Liver (tissue), 9 donors: ENCODE results near the gene UBE2Q2. TPM values are rescaled to one million over a fixed set of nuclear protein-coding genes. Genes with fewer than 3 reads are reported as not detected.

ENCODE experiments used
- DNase-seq: peaks from one replicate; pipeline ENCODE4 v3.0.0-alpha.2; 2017; ENCODE audit warnings: low spot score
- H3K27ac ChIP-seq, 2 donors: one replicate each; pipeline ENCODE4 v1.7.0; 2013; ENCODE audit warnings: inconsistent platforms in 2 of 2, low read length in 2 of 2, control low read depth in 1 of 2, low read depth in 1 of 2, mild to moderate bottlenecking in 1 of 2
- H3K27me3 ChIP-seq, 4 donors: one replicate each; pipeline versions ENCODE4 v1.6.1 to v1.7.0; 2013; ENCODE audit warnings: low read length in 3 of 4, inconsistent platforms in 1 of 4, mild to moderate bottlenecking in 1 of 4, moderate library complexity in 1 of 4; ENCODE audit not compliant: control insufficient read depth in 4 of 4, insufficient read depth in 4 of 4
- H3K36me3 ChIP-seq, 4 donors: one replicate each; pipeline versions ENCODE4 v1.6.1 to v1.7.0; 2013; ENCODE audit warnings: low read length in 3 of 4, mild to moderate bottlenecking in 3 of 4, low read depth in 1 of 4, moderate library complexity in 1 of 4; ENCODE audit not compliant: control insufficient read depth in 4 of 4, insufficient read depth in 3 of 4
- H3K4me1 ChIP-seq, 4 donors: one replicate each; pipeline versions ENCODE4 v1.6.1 to v1.7.0; 2013; ENCODE audit warnings: low read length in 3 of 4, mild to moderate bottlenecking in 3 of 4, moderate library complexity in 1 of 4; ENCODE audit not compliant: control insufficient read depth in 4 of 4, insufficient read depth in 4 of 4
- H3K4me3 ChIP-seq, 3 donors: one replicate each; pipeline versions ENCODE4 v1.6.1 to v1.7.0; 2013; ENCODE audit warnings: low read length in 3 of 3, control low read depth in 1 of 3, low read depth in 1 of 3, mild to moderate bottlenecking in 1 of 3
- H3K9ac ChIP-seq, 2 donors: one replicate each; pipeline ENCODE4 v1.7.0; 2013; ENCODE audit warnings: low read length in 2 of 2, mild to moderate bottlenecking in 2 of 2, moderate library complexity in 2 of 2, control low read depth in 1 of 2, low read depth in 1 of 2
- H3K9me3 ChIP-seq, 4 donors: one replicate each; pipeline versions ENCODE4 v1.6.1 to v1.7.0; 2013; ENCODE audit warnings: low read length in 3 of 4; ENCODE audit not compliant: control insufficient read depth in 4 of 4
- FOXA2 ChIP-seq: IDR thresholded peaks from 2 replicates; pipeline ENCODE4 v1.6.1; 2016; ENCODE audit warnings: antibody characterized with exemption
- GABPA ChIP-seq, 2 donors: IDR thresholded peaks in 1 of 2; conservative IDR thresholded peaks in 1 of 2; 2 replicates each; pipeline ENCODE4 v1.6.1; 2016; ENCODE audit warnings: antibody characterized with exemption in 2 of 2, mild to moderate bottlenecking in 1 of 2, moderate library complexity in 1 of 2
- HNF4A ChIP-seq, 2 donors: conservative IDR thresholded peaks; 2 replicates each; pipeline ENCODE4 v1.6.1; 2016; ENCODE audit warnings: antibody characterized with exemption in 2 of 2, mild to moderate bottlenecking in 2 of 2
- HNF4G ChIP-seq: IDR thresholded peaks from 2 replicates; pipeline ENCODE4 v1.6.1; 2016; ENCODE audit warnings: antibody characterized with exemption
- JUND ChIP-seq, 2 donors: IDR thresholded peaks; 2 replicates each; pipeline ENCODE4 v1.6.1; 2016; ENCODE audit warnings: antibody characterized with exemption in 2 of 2
- RAD21 ChIP-seq, 2 donors: IDR thresholded peaks; 2 replicates each; pipeline ENCODE4 v1.6.1; 2016; ENCODE audit warnings: antibody characterized with exemption in 2 of 2, mild to moderate bottlenecking in 2 of 2
- SP1 ChIP-seq: IDR thresholded peaks from 2 replicates; pipeline ENCODE4 v1.6.1; 2018; ENCODE audit warnings: antibody characterized with exemption, mild to moderate bottlenecking
- YY1 ChIP-seq: IDR thresholded peaks from 2 replicates; pipeline ENCODE4 v1.6.1; 2016; ENCODE audit warnings: antibody characterized with exemption, mild to moderate bottlenecking
- WGBS: extraction: QIAGEN DNeasy Blood & Tissue Kit; methylation state at CpG from one replicate; pipeline ENCODE4 v1.1.7; 2013; 5-methylcytosine and 5-hydroxymethylcytosine counted together
- polyA plus RNA-seq, 2 donors: library from polyadenylated mRNA; stranded (reverse) in 1 of 2; unstranded in 1 of 2; fragments of 200-250 nt in 1 of 2; fragments of >200 nt in 1 of 2; fragmentation: Nextera tagmentation in 1 of 2; extraction: Ambion mirVana in 1 of 2; gene quantifications; one replicate each; pipeline versions ENCODE4 v1.2.1 to v1.2.3, GENCODE V29; 2013 to 2015
- total RNA-seq, 2 donors: library from RNA; depleted of rRNA; stranded (reverse); fragments of >200 nt; gene quantifications; one replicate each; pipeline ENCODE4 v1.2.3, GENCODE V29; 2014
- TF ChIP-seq, protein P1 (sequence below): IDR thresholded peaks from 2 replicates; pipeline ENCODE4 v1.6.1; 2016; ENCODE audit warnings: antibody characterized with exemption
- TF ChIP-seq, protein P2 (sequence below): IDR thresholded peaks from 2 replicates; pipeline ENCODE4 v1.6.1; 2016; ENCODE audit warnings: antibody characterized with exemption, mild to moderate bottlenecking
- TF ChIP-seq, protein P3 (sequence below): IDR thresholded peaks from 2 replicates; pipeline ENCODE4 v1.6.1; 2016; ENCODE audit warnings: antibody characterized with exemption
- TF ChIP-seq, protein P4 (sequence below): IDR thresholded peaks from 2 replicates; pipeline ENCODE4 v1.6.1; 2016; ENCODE audit warnings: antibody characterized with exemption
- donor health status: healthy.
- donor health status: healthy.
- donor health status: healthy.
- donor health status: healthy.
- donor health status: healthy.

Gene UBE2Q2
- total and polyA plus RNA-seq, 4 donors: 2.4 to 14.4 (median 5.2) TPM

DNA sequence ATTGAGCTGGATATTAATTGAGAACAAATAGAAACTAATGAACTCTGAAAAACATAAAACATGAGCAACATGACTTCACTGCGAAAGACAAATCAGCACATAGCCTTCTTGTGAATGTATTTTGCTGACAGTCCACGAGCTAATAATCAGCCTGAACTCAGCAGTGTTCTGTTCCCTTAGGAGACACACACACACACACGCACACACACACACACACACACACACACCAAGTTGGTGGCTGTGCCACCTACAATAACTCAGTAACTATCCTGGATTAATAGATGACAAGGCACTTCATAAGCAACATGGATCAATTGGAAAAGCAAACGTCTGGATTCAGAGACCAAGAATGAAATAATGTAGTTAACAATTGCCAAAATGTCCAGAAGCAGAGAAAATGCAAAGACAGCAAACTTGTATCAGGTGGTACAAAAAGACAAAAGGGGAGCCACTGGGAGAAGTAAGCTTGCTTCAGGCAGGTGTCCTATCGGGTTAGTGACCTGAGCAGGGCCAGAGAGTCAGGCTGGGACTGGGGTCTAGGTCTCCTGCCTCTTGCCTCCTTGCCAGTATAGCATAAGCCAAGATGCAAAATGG is 20.5 kb upstream of the UBE2Q2 start:
- Histone ChIP-seq H3K27ac (no peak overlapping the region), H3K9me3 (no peaks in the 10 kb centered on the region), H3K27me3 (no peaks in the 10 kb centered on the region), H3K4me3 (no peak overlapping the region), H3K4me1 (no peaks in the 10 kb centered on the region), H3K36me3 (no peaks in the 10 kb centered on the region), H3K9ac (no peak overlapping the region)
- WGBS: 64% methylated on average over 5 of the region's 5 CpGs
- DNase-seq: no peak
- no peak for TF ChIP-seq FOXA2
- TF ChIP-seq, protein P1, sequence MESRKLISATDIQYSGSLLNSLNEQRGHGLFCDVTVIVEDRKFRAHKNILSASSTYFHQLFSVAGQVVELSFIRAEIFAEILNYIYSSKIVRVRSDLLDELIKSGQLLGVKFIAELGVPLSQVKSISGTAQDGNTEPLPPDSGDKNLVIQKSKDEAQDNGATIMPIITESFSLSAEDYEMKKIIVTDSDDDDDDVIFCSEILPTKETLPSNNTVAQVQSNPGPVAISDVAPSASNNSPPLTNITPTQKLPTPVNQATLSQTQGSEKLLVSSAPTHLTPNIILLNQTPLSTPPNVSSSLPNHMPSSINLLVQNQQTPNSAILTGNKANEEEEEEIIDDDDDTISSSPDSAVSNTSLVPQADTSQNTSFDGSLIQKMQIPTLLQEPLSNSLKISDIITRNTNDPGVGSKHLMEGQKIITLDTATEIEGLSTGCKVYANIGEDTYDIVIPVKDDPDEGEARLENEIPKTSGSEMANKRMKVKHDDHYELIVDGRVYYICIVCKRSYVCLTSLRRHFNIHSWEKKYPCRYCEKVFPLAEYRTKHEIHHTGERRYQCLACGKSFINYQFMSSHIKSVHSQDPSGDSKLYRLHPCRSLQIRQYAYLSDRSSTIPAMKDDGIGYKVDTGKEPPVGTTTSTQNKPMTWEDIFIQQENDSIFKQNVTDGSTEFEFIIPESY: no peak

DNA sequence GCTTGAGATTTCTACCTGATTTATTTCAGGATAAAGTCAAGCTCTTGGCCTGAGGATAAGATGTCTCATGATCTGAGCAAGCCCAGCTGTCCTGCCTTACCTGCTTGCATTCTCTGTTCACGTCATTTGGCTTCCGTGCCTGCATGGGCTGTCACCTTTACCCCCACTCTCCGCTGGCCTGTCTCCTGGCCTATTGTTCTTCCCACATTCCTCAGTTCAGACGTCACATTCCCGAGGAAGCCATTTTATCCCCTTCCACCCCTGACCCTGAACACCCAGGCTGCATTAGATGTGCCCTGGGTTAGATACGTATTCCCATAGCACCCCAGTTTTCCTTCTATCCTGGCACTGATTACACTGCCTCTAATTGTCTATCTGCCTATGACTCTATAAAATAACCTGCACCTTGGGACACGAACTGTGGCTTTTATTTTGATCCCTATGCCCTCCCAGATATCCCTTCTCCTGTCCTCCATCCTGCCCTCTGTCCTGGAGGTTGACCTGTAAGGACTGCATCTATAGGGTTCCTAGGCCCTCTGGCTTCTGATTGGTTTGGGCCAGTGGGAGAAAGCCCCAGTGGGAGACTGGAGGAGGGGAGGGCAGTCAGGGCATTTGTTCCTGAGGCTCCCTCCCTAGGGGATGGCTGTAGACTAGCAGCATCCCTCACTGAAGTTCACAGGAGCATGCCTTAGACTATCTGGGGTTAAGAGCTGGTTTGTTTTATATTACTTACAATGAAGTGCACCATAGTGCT is 19.2 kb upstream of the UBE2Q2 start:
- Histone ChIP-seq H3K27ac (no peak overlapping the region), H3K36me3 (no peaks in the 10 kb centered on the region), H3K9ac (no peak overlapping the region), H3K9me3 (no peaks in the 10 kb centered on the region), H3K4me1 (no peaks in the 10 kb centered on the region), H3K4me3 (no peak overlapping the region), H3K27me3 (no peaks in the 10 kb centered on the region)
- no peak for DNase-seq
- TF ChIP-seq GABPA (IDR thresholded peaks at IDR 0.05 in 1 of 2, conservative IDR thresholded peaks at IDR 0.05 in 1 of 2): no peak
- TF ChIP-seq, protein P2, sequence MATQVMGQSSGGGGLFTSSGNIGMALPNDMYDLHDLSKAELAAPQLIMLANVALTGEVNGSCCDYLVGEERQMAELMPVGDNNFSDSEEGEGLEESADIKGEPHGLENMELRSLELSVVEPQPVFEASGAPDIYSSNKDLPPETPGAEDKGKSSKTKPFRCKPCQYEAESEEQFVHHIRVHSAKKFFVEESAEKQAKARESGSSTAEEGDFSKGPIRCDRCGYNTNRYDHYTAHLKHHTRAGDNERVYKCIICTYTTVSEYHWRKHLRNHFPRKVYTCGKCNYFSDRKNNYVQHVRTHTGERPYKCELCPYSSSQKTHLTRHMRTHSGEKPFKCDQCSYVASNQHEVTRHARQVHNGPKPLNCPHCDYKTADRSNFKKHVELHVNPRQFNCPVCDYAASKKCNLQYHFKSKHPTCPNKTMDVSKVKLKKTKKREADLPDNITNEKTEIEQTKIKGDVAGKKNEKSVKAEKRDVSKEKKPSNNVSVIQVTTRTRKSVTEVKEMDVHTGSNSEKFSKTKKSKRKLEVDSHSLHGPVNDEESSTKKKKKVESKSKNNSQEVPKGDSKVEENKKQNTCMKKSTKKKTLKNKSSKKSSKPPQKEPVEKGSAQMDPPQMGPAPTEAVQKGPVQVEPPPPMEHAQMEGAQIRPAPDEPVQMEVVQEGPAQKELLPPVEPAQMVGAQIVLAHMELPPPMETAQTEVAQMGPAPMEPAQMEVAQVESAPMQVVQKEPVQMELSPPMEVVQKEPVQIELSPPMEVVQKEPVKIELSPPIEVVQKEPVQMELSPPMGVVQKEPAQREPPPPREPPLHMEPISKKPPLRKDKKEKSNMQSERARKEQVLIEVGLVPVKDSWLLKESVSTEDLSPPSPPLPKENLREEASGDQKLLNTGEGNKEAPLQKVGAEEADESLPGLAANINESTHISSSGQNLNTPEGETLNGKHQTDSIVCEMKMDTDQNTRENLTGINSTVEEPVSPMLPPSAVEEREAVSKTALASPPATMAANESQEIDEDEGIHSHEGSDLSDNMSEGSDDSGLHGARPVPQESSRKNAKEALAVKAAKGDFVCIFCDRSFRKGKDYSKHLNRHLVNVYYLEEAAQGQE: no peak
- TF ChIP-seq RAD21 (IDR thresholded peaks at IDR 0.05): no peak
- no peak for TF ChIP-seq FOXA2
- TF ChIP-seq, protein P3, sequence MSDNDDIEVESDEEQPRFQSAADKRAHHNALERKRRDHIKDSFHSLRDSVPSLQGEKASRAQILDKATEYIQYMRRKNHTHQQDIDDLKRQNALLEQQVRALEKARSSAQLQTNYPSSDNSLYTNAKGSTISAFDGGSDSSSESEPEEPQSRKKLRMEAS: no peak
- TF ChIP-seq HNF4A (conservative IDR thresholded peaks at IDR 0.05): no peak
- no peak for TF ChIP-seq SP1
- TF ChIP-seq, protein P4, sequence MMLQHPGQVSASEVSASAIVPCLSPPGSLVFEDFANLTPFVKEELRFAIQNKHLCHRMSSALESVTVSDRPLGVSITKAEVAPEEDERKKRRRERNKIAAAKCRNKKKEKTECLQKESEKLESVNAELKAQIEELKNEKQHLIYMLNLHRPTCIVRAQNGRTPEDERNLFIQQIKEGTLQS: no peak
- no peak for TF ChIP-seq HNF4G
- TF ChIP-seq JUND (IDR thresholded peaks at IDR 0.05): no peak
- TF ChIP-seq YY1: no peak
- TF ChIP-seq, protein P1: no peak
- 77% methylated on average over 7 of the region's 7 CpGs for WGBS
